ENCODE measurements around the gene GPR137B.

DNA sequence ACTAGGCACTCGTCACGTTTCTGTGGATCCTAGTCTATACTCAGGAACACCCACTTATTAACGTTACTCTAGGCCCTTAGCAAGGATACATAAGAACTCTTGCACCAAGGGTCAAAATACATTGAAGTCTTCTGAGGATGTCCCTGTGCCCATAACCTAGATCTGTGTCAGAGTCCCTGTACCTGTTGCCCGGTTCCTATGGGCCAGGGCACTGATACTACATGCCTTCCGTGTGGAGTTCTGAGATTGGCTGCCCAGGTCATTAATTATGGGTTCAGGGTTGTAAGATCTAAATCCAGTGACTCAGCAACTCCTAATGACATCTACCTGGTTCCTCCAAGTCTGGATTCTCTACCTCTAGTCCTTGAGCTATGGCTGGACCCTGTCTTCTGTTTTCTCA, 69.5 kb downstream of the GPR137B start:
- TF ChIP-seq POLR2A (IDR thresholded peaks at IDR 0.05) (no peak), POLR2AphosphoS5 (IDR thresholded peaks at IDR 0.05) (no peak), EP300 (IDR thresholded peaks at IDR 0.05; ENCODE audit: low read depth) (no peak)
- TF ChIP-seq, protein P1, sequence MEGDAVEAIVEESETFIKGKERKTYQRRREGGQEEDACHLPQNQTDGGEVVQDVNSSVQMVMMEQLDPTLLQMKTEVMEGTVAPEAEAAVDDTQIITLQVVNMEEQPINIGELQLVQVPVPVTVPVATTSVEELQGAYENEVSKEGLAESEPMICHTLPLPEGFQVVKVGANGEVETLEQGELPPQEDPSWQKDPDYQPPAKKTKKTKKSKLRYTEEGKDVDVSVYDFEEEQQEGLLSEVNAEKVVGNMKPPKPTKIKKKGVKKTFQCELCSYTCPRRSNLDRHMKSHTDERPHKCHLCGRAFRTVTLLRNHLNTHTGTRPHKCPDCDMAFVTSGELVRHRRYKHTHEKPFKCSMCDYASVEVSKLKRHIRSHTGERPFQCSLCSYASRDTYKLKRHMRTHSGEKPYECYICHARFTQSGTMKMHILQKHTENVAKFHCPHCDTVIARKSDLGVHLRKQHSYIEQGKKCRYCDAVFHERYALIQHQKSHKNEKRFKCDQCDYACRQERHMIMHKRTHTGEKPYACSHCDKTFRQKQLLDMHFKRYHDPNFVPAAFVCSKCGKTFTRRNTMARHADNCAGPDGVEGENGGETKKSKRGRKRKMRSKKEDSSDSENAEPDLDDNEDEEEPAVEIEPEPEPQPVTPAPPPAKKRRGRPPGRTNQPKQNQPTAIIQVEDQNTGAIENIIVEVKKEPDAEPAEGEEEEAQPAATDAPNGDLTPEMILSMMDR (IDR thresholded peaks at IDR 0.05), result no peak

All from transverse colon (tissue), 4 donors.